ENCODE measurements around the gene TECTA.

The TECTA gene, protein sequence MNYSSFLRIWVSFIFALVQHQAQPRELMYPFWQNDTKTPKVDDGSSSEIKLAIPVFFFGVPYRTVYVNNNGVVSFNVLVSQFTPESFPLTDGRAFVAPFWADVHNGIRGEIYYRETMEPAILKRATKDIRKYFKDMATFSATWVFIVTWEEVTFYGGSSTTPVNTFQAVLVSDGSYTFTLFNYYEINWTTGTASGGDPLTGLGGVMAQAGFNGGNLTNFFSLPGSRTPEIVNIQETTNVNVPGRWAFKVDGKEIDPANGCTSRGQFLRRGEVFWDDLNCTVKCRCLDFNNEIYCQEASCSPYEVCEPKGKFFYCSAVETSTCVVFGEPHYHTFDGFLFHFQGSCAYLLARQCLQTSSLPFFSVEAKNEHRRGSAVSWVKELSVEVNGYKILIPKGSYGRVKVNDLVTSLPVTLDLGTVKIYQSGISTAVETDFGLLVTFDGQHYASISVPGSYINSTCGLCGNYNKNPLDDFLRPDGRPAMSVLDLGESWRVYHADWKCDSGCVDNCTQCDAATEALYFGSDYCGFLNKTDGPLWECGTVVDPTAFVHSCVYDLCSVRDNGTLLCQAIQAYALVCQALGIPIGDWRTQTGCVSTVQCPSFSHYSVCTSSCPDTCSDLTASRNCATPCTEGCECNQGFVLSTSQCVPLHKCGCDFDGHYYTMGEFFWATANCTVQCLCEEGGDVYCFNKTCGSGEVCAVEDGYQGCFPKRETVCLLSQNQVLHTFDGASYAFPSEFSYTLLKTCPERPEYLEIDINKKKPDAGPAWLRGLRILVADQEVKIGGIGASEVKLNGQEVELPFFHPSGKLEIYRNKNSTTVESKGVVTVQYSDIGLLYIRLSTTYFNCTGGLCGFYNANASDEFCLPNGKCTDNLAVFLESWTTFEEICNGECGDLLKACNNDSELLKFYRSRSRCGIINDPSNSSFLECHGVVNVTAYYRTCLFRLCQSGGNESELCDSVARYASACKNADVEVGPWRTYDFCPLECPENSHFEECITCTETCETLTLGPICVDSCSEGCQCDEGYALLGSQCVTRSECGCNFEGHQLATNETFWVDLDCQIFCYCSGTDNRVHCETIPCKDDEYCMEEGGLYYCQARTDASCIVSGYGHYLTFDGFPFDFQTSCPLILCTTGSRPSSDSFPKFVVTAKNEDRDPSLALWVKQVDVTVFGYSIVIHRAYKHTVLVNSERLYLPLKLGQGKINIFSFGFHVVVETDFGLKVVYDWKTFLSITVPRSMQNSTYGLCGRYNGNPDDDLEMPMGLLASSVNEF (N-terminal part only)
- long read RNA-seq, partial matches to known transcripts, result 2 of 2 reads
- long read RNA-seq, other reads (novel, unspliced or antisense), result 0 of 2 reads

- H3K4me3 ChIP-seq (replicated peaks; ENCODE audit: insufficient read depth, low read length), result no peak within 1 kb of the TSS
- no peak for TF ChIP-seq GABPA (IDR thresholded peaks at IDR 0.05; ENCODE audit: low read depth)
- no peak for TF ChIP-seq CTCF (IDR thresholded peaks at IDR 0.05; ENCODE audit: insufficient read depth, low read length)
- TF ChIP-seq SPI1 (IDR thresholded peaks at IDR 0.05; ENCODE audit: borderline replicate concordance, low read depth), result no peak
- TF ChIP-seq, protein P1, sequence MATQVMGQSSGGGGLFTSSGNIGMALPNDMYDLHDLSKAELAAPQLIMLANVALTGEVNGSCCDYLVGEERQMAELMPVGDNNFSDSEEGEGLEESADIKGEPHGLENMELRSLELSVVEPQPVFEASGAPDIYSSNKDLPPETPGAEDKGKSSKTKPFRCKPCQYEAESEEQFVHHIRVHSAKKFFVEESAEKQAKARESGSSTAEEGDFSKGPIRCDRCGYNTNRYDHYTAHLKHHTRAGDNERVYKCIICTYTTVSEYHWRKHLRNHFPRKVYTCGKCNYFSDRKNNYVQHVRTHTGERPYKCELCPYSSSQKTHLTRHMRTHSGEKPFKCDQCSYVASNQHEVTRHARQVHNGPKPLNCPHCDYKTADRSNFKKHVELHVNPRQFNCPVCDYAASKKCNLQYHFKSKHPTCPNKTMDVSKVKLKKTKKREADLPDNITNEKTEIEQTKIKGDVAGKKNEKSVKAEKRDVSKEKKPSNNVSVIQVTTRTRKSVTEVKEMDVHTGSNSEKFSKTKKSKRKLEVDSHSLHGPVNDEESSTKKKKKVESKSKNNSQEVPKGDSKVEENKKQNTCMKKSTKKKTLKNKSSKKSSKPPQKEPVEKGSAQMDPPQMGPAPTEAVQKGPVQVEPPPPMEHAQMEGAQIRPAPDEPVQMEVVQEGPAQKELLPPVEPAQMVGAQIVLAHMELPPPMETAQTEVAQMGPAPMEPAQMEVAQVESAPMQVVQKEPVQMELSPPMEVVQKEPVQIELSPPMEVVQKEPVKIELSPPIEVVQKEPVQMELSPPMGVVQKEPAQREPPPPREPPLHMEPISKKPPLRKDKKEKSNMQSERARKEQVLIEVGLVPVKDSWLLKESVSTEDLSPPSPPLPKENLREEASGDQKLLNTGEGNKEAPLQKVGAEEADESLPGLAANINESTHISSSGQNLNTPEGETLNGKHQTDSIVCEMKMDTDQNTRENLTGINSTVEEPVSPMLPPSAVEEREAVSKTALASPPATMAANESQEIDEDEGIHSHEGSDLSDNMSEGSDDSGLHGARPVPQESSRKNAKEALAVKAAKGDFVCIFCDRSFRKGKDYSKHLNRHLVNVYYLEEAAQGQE (IDR thresholded peaks at IDR 0.05; ENCODE audit: insufficient replicate concordance, low read depth), result no peak
- no peak for TF ChIP-seq POLR2AphosphoS5 (IDR thresholded peaks at IDR 0.05; ENCODE audit: low read depth)
Measured at GRCh38 chr11:121100943-121101342, at the start of gene TECTA. TSS of gene TECTA (plus strand) at chr11:121101243. CDS start at chr11:121102666, 1,423 bp downstream.

DNA sequence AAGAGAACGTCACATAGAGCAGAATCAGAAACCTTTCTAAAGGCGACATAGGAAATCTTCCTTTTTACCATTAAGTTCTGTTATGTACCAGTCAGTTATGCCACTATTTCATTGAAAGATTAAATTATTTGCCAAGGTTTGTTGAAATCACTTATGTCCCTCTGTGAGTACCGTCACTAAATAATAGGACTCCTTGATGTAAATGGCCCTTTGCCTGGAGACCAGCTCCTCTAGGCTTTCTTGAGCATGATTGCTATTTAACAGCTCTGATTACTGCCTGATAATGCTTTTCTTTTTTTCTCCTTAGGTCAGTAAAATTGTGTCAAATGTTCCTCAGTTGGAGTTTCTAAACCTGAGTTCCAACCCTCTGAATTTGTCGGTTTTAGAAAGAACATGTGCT, 47.8 kb upstream of the TECTA start:
- H3K27me3 ChIP-seq (ENCODE audit: insufficient read depth, poor library complexity, severe bottlenecking), result no peaks in the 10 kb centered on the region
- TF ChIP-seq SPI1 (IDR thresholded peaks at IDR 0.05; ENCODE audit: borderline replicate concordance, low read depth) (no peak), GABPA (IDR thresholded peaks at IDR 0.05; ENCODE audit: low read depth) (no peak), CTCF (IDR thresholded peaks at IDR 0.05; ENCODE audit: insufficient read depth, low read length) (no peak), POLR2AphosphoS5 (IDR thresholded peaks at IDR 0.05; ENCODE audit: low read depth) (no peak)
- TF ChIP-seq, protein P1 (IDR thresholded peaks at IDR 0.05; ENCODE audit: insufficient replicate concordance, low read depth), result no peak
- no peak overlapping the region for H3K4me3 ChIP-seq (replicated peaks; ENCODE audit: insufficient read depth, low read length)
- no peak overlapping the region for H3K27ac ChIP-seq (replicated peaks)
- DNase-seq (ENCODE audit: low read depth in 1 of 2, low spot score in 1 of 2), result no peak

More at GRCh38 chr11:121100943-121101342, at the start of gene TECTA:
- no peak for DNase-seq (ENCODE audit: low read depth in 1 of 2, low spot score in 1 of 2)
- Histone ChIP-seq H3K27me3 (ENCODE audit: insufficient read depth, poor library complexity, severe bottlenecking) (peaks cover 4% of the 10 kb centered on the region), H3K27ac (replicated peaks) (no peak within 1 kb of the TSS)

DNA sequence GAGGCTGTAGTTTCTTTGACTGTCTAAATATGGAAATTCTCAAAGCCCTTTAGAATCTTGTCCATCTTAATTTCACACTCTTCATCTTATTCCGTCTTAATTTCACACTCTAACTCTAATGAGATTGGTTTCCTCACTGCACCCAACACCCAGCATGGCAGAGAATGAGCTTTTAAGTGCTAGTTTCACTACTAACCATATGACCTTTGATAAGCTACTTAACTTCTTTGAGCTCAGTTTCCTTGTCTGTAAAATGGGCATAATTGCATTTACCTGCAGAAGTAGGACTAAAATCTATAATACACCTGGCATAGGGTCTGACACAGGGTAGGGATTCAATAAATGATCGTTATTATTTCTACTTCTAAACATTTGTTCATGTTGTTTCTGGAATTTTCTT, 46.8 kb upstream of the TECTA start:
- TF ChIP-seq CTCF (IDR thresholded peaks at IDR 0.05; ENCODE audit: insufficient read depth, low read length), result no peak
- TF ChIP-seq GABPA (IDR thresholded peaks at IDR 0.05; ENCODE audit: low read depth), result no peak
- TF ChIP-seq, protein P1 (IDR thresholded peaks at IDR 0.05; ENCODE audit: insufficient replicate concordance, low read depth), result no peak
- no peak for TF ChIP-seq POLR2AphosphoS5 (IDR thresholded peaks at IDR 0.05; ENCODE audit: low read depth)
- TF ChIP-seq SPI1 (IDR thresholded peaks at IDR 0.05; ENCODE audit: borderline replicate concordance, low read depth), result no peak
- Histone ChIP-seq H3K27ac (replicated peaks) (no peak overlapping the region), H3K27me3 (ENCODE audit: insufficient read depth, poor library complexity, severe bottlenecking) (no peaks in the 10 kb centered on the region), H3K4me3 (replicated peaks; ENCODE audit: insufficient read depth, low read length) (no peak overlapping the region)
- DNase-seq (ENCODE audit: low read depth in 1 of 2, low spot score in 1 of 2), result no peak

Data from HL-60 (cell line).